ENCODE measurements around the gene CAPZB.
"Not testable (repeated sequence)": the region's sequence is repeated elsewhere in the genome, so short reads cannot be mapped to it uniquely, and the experiment has no call there.

Gene CAPZB

DNA sequence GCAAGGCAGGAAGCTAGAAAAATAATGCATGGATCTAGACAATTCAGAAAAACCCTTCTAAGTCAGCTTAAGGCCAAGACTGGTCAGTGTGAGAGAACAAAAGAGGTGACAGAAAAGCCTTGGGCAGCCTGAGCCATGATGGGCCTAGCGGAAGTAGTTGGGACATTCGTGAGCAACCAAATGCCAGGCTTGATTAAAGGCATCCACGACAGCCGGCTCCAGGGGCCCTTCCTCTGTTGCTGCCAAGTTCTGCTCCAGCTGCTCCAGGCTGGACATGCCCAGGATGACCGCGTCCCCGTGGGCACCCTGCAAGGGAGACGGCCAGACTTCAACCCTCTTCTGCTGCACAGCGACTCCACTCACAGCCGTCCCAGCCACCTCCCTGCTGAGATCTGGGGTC is 181.3 kb downstream of the CAPZB start:
- not testable (repeated sequence) for DNase-seq

DNA sequence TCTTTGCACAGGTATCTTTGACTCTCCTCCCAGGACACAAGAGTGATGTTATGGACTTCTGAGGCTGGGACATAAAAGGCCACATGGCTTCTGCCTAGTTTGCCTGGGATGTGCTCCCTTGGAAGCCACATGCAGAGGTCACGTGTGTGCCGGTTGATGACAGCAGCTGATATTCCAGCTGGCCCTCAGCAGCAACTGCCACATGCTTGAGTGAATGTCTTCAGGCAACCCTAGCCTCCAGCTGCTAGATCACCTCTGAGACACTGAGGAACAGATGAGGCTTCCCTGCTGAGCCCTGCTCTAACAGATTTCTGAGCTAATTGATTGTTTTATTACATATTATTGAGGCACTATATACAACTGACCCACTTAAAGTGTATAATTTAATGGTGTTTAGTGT is 185.1 kb downstream of the CAPZB start:
- no peak for DNase-seq

- DNase-seq = no peak
Observed at GRCh38 chr1:19294638-19295037, 190.7 kb downstream of the CAPZB start.

DNA sequence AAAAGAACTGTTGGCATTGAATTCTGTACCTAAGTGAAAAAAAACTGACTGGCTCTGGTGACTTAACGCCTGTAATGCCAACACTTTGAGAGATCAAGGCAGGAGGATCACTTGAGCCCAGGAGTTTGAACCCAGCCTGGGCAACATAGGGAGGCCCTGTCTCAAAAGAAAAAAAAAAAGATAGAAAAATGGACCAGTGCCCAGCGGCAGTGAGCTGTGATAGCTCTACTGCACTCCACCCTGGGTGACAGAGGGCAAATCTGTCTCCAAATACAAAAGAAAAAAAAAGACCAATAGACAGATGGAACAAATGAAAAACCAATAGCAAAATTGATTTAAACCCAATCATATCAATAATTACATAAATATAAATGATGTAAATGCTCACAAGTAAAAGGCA is 196.1 kb downstream of the CAPZB start:
- DNase-seq = no peak

All from activated CD4-positive, CD25-positive, alpha-beta regulatory T cell treated with anti-CD3 and anti-CD28 coated beads, Interleukin-2, amount 50 U/mL, for 72 hours (primary cell).